HEK293 (cell line): ENCODE data around the gene RHOJ.
"Not testable (repeated sequence)": the region's sequence is repeated elsewhere in the genome, so short reads cannot be mapped to it uniquely, and the experiment has no call there.

Source experiments
- CTCF ChIA-PET: fragments of 350-600 bp; formaldehyde crosslinking; extraction: SDS; loops from one replicate; lab custom pipeline; 2021; ENCODE audit warnings: antibody characterized with exemption; lab: Yijun Ruan, JAX
- POLR2A ChIA-PET: fragments of 300-600 bp; formaldehyde crosslinking; extraction: SDS; loops from one replicate; lab custom pipeline; 2020; ENCODE audit warnings: antibody characterized with exemption, inconsistent platforms; lab: Yijun Ruan, JAX
- H3K27ac ChIP-seq: fragments of 200-500 bp; sonication (Bioruptor generic); 2 replicates; pipeline ENCODE4 v1.5.1; 2014; ENCODE audit warnings: low read depth, low read length, control low read depth, inconsistent platforms; ENCODE audit errors: extremely low read depth
- H3K36me3 ChIP-seq, 2 experiments: fragments of 200-500 bp in 1 of 2; sonication (Bioruptor generic) in 1 of 2; 1 replicate in 1 of 2; 2 replicates in 1 of 2; pipeline ENCODE4 v1.5.1; 2014 to 2017; ENCODE audit warnings: inconsistent platforms in 2 of 2, low read length in 2 of 2; ENCODE audit not compliant: control insufficient read depth in 2 of 2, insufficient read depth in 1 of 2
- H3K4me1 ChIP-seq: fragments of 200-500 bp; sonication (Bioruptor generic); 2 replicates; pipeline ENCODE4 v1.5.1; 2014; ENCODE audit warnings: mild to moderate bottlenecking, low read length, inconsistent platforms; ENCODE audit not compliant: control insufficient read depth, insufficient read depth
- H3K4me3 ChIP-seq: 2 replicates; pipeline ENCODE4 v1.5.1; 2011; ENCODE audit warnings: low read depth, mild to moderate bottlenecking, control low read depth, low read length, moderate library complexity
- H3K9me3 ChIP-seq: fragments of 200-500 bp; sonication (Bioruptor generic); 2 replicates; pipeline ENCODE4 v1.5.1; 2014; ENCODE audit warnings: low read depth, low read length, inconsistent platforms; ENCODE audit not compliant: control insufficient read depth, insufficient read depth
- BCL11A ChIP-seq: fragments of 450-650 bp; formaldehyde crosslinking; IDR thresholded peaks from 2 replicates; pipeline ENCODE4 v1.5.1; 2016; ENCODE audit warnings: low read depth, missing biosample characterization, missing genetic modification characterization
- GLI2 ChIP-seq: fragments of 450-650 bp; formaldehyde crosslinking; IDR thresholded peaks from 2 replicates; pipeline ENCODE4; 2017; ENCODE audit warnings: missing biosample characterization, missing genetic modification characterization, low read depth, borderline replicate concordance
- GLIS1 ChIP-seq: fragments of 450-650 bp; formaldehyde crosslinking; IDR thresholded peaks from 2 replicates; pipeline ENCODE4 v1.5.1; 2016; ENCODE audit warnings: missing biosample characterization, missing genetic modification characterization
- KLF7 ChIP-seq: fragments of 450-650 bp; formaldehyde crosslinking; IDR thresholded peaks from 2 replicates; pipeline ENCODE4 v1.5.1; 2016; ENCODE audit warnings: missing biosample characterization, missing genetic modification characterization, borderline replicate concordance
- MZF1 ChIP-seq: fragments of 450-650 bp; formaldehyde crosslinking; IDR thresholded peaks from 2 replicates; pipeline ENCODE4 v1.5.1; 2017; ENCODE audit warnings: missing biosample characterization, missing genetic modification characterization, borderline replicate concordance
- OVOL3 ChIP-seq: fragments of 450-650 bp; formaldehyde crosslinking; IDR thresholded peaks from 2 replicates; pipeline ENCODE4 v1.5.1; 2016; ENCODE audit warnings: missing biosample characterization, missing genetic modification characterization
- SALL2 ChIP-seq: fragments of 450-650 bp; formaldehyde crosslinking; IDR thresholded peaks from 2 replicates; pipeline ENCODE4 v1.5.0; 2017; ENCODE audit warnings: missing biosample characterization, mild to moderate bottlenecking, missing genetic modification characterization, borderline replicate concordance
- SCRT2 ChIP-seq: fragments of 450-650 bp; formaldehyde crosslinking; IDR thresholded peaks from 2 replicates; pipeline ENCODE4 v1.5.1; 2016; ENCODE audit warnings: missing biosample characterization, missing genetic modification characterization
- SETDB1 ChIP-seq: IDR thresholded peaks from one replicate; pipeline ENCODE4 v1.6.1; 2017; ENCODE audit warnings: mild to moderate bottlenecking, low read length, moderate library complexity, mixed read lengths; ENCODE audit not compliant: insufficient read length
- ZNF112 ChIP-seq: fragments of 450-650 bp; formaldehyde crosslinking; IDR thresholded peaks from 2 replicates; pipeline ENCODE4 v1.5.0; 2017; ENCODE audit warnings: missing biosample characterization, missing genetic modification characterization
- ZNF37A ChIP-seq: fragments of 450-650 bp; IDR thresholded peaks from 2 replicates; pipeline ENCODE4 v1.5.1; 2018; ENCODE audit warnings: missing biosample characterization, missing genetic modification characterization
- ZNF654 ChIP-seq: fragments of 450-650 bp; formaldehyde crosslinking; IDR thresholded peaks from 2 replicates; pipeline ENCODE4 v1.5.1; 2016; ENCODE audit warnings: low read depth, missing biosample characterization, missing genetic modification characterization
- ZSCAN23 ChIP-seq: fragments of 450-650 bp; formaldehyde crosslinking; IDR thresholded peaks from 2 replicates; pipeline ENCODE4 v1.5.1; 2016; ENCODE audit warnings: missing biosample characterization, missing genetic modification characterization
- TF ChIP-seq, protein P1 (sequence below): fragments of 450-650 bp; formaldehyde crosslinking; IDR thresholded peaks from 2 replicates; pipeline ENCODE4 v1.5.1; 2016; ENCODE audit warnings: missing biosample characterization, missing genetic modification characterization
- TF ChIP-seq, protein P2 (sequence below): fragments of 450-650 bp; formaldehyde crosslinking; IDR thresholded peaks from 2 replicates; pipeline ENCODE4 v1.5.1; 2016; ENCODE audit warnings: missing biosample characterization, missing genetic modification characterization
- TF ChIP-seq, protein P3 (sequence below): IDR thresholded peaks from 2 replicates; pipeline ENCODE4 v1.6.1; 2011; ENCODE audit warnings: mild to moderate bottlenecking, low read depth, low read length, borderline replicate concordance

RHOJ gene

DNA sequence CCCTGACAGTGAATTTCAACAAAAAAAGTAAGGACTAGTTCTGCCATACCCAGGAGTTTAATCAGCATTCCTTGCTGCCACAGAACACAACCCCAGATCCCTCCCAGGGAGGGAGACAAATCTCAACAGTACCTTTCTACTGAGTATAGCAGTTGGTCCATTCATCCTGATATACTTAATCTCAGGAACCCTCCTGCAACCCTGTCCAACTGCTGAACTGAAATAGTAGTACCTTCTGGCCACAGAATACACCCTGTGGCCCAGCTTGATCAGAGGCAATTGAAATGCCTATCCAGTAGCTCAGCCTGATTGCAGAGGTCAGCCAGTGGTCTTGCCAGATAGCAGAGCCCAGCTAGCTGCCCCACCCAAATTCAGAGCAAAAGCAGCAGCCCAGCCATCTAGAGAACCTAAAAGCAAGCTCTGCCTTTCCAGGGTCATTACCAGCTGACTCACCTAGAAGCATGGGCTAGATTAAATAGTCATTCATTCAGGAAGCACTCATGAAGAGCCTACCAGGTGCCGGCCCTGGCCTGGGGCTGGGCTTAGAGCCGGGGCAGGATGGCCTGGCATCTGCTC is 40.0 kb upstream of the RHOJ start:
- CTCF ChIA-PET = no interaction called here
- TF ChIP-seq MZF1 = no peak
- TF ChIP-seq, protein P1, sequence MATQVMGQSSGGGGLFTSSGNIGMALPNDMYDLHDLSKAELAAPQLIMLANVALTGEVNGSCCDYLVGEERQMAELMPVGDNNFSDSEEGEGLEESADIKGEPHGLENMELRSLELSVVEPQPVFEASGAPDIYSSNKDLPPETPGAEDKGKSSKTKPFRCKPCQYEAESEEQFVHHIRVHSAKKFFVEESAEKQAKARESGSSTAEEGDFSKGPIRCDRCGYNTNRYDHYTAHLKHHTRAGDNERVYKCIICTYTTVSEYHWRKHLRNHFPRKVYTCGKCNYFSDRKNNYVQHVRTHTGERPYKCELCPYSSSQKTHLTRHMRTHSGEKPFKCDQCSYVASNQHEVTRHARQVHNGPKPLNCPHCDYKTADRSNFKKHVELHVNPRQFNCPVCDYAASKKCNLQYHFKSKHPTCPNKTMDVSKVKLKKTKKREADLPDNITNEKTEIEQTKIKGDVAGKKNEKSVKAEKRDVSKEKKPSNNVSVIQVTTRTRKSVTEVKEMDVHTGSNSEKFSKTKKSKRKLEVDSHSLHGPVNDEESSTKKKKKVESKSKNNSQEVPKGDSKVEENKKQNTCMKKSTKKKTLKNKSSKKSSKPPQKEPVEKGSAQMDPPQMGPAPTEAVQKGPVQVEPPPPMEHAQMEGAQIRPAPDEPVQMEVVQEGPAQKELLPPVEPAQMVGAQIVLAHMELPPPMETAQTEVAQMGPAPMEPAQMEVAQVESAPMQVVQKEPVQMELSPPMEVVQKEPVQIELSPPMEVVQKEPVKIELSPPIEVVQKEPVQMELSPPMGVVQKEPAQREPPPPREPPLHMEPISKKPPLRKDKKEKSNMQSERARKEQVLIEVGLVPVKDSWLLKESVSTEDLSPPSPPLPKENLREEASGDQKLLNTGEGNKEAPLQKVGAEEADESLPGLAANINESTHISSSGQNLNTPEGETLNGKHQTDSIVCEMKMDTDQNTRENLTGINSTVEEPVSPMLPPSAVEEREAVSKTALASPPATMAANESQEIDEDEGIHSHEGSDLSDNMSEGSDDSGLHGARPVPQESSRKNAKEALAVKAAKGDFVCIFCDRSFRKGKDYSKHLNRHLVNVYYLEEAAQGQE = peak; percentile 38; the same call in 1 of the 2 replicates
- TF ChIP-seq, all 188 proteins: peak for 1
- no peaks in the 10 kb centered on the region; the same call in 1 of the 2 replicates for H3K9me3 ChIP-seq
- no peaks in the 10 kb centered on the region for H3K4me1 ChIP-seq
- H3K36me3 ChIP-seq = no peaks in the 10 kb centered on the region
- POLR2A ChIA-PET = no interaction called here
- H3K4me3 ChIP-seq = no peak overlapping the region
- H3K27ac ChIP-seq = no peak overlapping the region

DNA sequence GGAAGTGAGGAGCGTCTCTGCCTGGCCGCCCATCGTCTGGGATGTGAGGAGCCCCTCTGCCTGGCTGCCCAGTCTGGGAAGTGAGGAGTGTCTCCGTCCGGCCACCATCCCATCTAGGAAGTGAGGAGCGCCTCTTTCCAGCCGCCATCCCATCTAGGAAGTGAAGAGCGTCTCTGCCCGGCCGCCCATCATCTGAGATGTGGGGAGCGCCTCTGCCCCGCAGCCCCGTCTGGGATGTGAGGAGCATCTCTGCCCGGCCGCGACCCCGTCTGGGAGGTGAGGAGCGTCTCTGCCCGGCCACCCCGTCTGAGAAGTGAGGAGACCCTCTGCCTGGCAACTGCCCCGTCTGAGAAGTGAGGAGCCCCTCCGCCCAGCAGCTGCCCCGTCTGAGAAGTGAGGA is 39.0 kb upstream of the RHOJ start:
- H3K36me3 ChIP-seq, H3K4me1 ChIP-seq, CTCF ChIA-PET, H3K4me3 ChIP-seq, H3K9me3 ChIP-seq, H3K27ac ChIP-seq, POLR2A ChIA-PET: not testable (repeated sequence)

DNA sequence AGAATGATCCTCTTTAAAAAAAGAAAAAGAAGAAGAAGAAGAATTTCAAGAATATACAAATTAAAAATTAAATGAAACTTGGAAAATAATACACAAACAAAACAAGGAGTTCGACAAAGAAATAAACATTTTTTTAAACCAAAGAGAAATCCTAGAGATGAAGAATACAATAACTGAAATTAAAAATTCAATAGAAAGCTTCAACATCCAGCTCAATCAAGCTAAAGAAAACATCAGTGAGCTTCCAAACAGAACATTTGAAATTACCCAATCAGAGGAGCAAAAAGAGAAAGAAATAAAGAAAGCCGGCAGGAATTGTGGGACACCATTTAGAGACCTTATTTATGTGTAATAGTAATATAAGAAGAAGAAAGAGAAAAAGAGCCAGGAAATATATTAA is 37.2 kb upstream of the RHOJ start:
- Histone ChIP-seq H3K36me3 (no peaks in the 10 kb centered on the region), H3K4me3 (no peak overlapping the region), H3K4me1 (no peaks in the 10 kb centered on the region), H3K9me3 (no peaks in the 10 kb centered on the region; the same call in 1 of the 2 replicates), H3K27ac (no peak overlapping the region)
- TF ChIP-seq, protein P2, sequence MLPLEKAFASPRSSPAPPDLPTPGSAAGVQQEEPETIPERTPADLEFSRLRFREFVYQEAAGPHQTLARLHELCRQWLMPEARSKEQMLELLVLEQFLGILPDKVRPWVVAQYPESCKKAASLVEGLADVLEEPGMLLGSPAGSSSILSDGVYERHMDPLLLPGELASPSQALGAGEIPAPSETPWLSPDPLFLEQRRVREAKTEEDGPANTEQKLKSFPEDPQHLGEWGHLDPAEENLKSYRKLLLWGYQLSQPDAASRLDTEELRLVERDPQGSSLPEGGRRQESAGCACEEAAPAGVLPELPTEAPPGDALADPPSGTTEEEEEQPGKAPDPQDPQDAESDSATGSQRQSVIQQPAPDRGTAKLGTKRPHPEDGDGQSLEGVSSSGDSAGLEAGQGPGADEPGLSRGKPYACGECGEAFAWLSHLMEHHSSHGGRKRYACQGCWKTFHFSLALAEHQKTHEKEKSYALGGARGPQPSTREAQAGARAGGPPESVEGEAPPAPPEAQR (tag by site-specific recombination) = no peak
- no peak for TF ChIP-seq ZSCAN23 (tag by site-specific recombination)
- TF ChIP-seq KLF7 (tag by site-specific recombination) = no peak
- TF ChIP-seq SETDB1 = peak; percentile 63
- TF ChIP-seq, protein P1 = no peak
- ChIA-PET POLR2A (no interaction called here), CTCF (no interaction called here)

DNA sequence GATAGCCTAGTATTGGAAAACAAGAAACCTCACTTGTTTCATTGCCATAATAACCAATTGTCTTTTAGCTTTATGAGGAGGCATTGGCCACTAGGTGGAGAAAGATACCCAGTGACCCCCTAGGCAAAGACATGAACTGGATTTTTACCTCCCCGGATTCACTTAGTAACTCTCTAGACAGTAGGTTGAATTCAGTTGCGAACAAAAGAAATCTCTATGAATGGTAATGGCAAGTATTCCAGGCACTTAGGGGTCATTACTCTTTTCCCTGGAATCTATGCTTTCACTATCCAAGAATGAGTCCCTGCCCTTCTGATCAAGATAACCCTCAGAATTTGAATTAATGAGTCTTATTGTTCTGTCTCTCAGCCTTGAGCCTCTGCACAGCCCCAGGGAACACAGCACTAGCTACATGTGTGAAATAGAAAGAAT is 29.5 kb upstream of the RHOJ start:
- TF ChIP-seq OVOL3 (tag by site-specific recombination) (no peak), SALL2 (tag by site-specific recombination) (no peak), GLI2 (no peak), ZNF37A (tag by site-specific recombination) (no peak), ZNF654 (tag by site-specific recombination) (peak; percentile 35), BCL11A (tag by site-specific recombination) (no peak), GLIS1 (tag by site-specific recombination) (peak; percentile 28; the same call in 1 of the 2 replicates), SCRT2 (no peak), ZNF112 (no peak)
- TF ChIP-seq, protein P3, sequence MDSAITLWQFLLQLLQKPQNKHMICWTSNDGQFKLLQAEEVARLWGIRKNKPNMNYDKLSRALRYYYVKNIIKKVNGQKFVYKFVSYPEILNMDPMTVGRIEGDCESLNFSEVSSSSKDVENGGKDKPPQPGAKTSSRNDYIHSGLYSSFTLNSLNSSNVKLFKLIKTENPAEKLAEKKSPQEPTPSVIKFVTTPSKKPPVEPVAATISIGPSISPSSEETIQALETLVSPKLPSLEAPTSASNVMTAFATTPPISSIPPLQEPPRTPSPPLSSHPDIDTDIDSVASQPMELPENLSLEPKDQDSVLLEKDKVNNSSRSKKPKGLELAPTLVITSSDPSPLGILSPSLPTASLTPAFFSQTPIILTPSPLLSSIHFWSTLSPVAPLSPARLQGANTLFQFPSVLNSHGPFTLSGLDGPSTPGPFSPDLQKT = no peak
- POLR2A ChIA-PET = no interaction called here
- Histone ChIP-seq H3K4me3 (no peak overlapping the region), H3K4me1 (no peaks in the 10 kb centered on the region), H3K9me3 (no peaks in the 10 kb centered on the region), H3K36me3 (no peaks in the 10 kb centered on the region), H3K27ac (no peak overlapping the region)
- CTCF ChIA-PET = interaction anchor here (0.6 to 2.0 kb wide), 13 partner anchors 22 to 1155 kb away, joined by 3 to 29 read pairs (median 4); no protein-coding TSS in a partner anchor
